NT2/D1 (cell line): ENCODE measurements around the gene CDK19.

Source experiments
- YY1 ChIP-seq: IDR thresholded peaks from 2 replicates; pipeline ENCODE4 v1.6.1; 2011; ENCODE audit not compliant: insufficient read length, insufficient read depth
- ZNF274 ChIP-seq: IDR thresholded peaks from 2 replicates; pipeline ENCODE4 v1.6.1; 2011; ENCODE audit warnings: mild to moderate bottlenecking, low read depth, low read length

GRCh38 chr6:110628330-110628729 is 186.9 kb downstream of the CDK19 start:
- TF ChIP-seq ZNF274 (no peak), YY1 (no peak)
